ENCODE measurements around the gene PCSK5.
"Not testable (repeated sequence)": the region's sequence is repeated elsewhere in the genome, so short reads cannot be mapped to it uniquely, and the experiment has no call there.

Gene PCSK5

GRCh38 chr9:75890472-75891276 lies at the start of gene PCSK5:
Gene PCSK5, plus strand, starts transcription at chr9:75890673. Its CDS starts 509 bp downstream, at chr9:75891182.
- Mint-ChIP-seq H3K4me1 (ENCODE audit: low read depth) (peaks cover 41% of the 10 kb centered on the region), H3K36me3 (ENCODE audit: low read depth) (no peaks in the 10 kb centered on the region), H3K4me3 (peak within 1 kb of the TSS; percentile 91), H3K9me3 (no peaks in the 10 kb centered on the region), H3K27ac (peak within 1 kb of the TSS; percentile 57), H3K27me3 (peaks cover 9% of the 10 kb centered on the region)

DNA sequence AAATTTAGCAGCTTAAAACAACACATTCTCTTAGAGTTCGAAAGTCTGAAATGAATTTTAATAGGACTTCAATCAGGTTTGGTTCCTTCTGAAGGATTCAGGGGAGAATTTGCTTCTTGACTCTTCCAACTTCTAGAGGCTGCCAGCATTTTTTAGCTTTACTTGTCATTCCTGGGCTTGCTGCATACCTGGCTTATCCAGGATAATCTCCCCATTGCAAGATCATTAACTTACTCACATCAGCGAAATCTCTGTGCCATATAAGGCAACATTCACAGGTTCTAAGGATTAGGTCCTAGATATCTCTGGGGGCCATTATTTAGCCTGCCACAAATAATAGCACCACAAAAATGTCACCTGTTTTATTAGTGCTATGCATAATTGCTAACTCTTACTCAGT lies 46.2 kb upstream of the PCSK5 start:
- no peaks in the 10 kb centered on the region for H3K27me3 Mint-ChIP-seq
- H3K27ac Mint-ChIP-seq = no peak overlapping the region
- no peaks in the 10 kb centered on the region for H3K4me1 Mint-ChIP-seq (ENCODE audit: low read depth)
- no peak overlapping the region for H3K4me3 Mint-ChIP-seq
- no peaks in the 10 kb centered on the region for H3K9me3 Mint-ChIP-seq
- H3K36me3 Mint-ChIP-seq (ENCODE audit: low read depth) = no peaks in the 10 kb centered on the region

DNA sequence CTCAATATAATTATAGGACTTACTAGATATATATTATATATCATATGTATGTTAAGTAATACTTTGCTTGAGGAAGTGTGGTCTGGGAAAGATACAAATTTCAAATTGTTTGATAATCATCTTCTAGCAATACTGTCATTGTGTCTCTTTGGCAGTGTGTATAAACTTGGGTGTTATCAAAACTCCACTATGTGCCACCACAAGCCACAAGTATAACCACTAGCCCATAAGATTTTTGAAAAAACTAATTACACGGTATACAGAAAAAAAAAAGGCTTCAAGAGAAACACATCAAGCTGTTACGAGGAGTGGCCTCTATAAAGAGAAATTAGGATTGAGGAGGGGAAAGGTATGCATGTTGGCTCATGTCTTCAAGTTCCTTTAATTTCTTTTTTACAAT lies 44.7 kb upstream of the PCSK5 start:
- Mint-ChIP-seq H3K4me1 (ENCODE audit: low read depth) (no peaks in the 10 kb centered on the region), H3K4me3 (no peak overlapping the region), H3K27me3 (no peaks in the 10 kb centered on the region), H3K27ac (no peak overlapping the region), H3K9me3 (no peaks in the 10 kb centered on the region), H3K36me3 (ENCODE audit: low read depth) (no peaks in the 10 kb centered on the region)

GRCh38 chr9:75847085-75847484 lies 43.4 kb upstream of the PCSK5 start:
- Mint-ChIP-seq H3K4me1 (ENCODE audit: low read depth) (no peaks in the 10 kb centered on the region), H3K4me3 (no peak overlapping the region), H3K27me3 (no peaks in the 10 kb centered on the region), H3K27ac (no peak overlapping the region), H3K36me3 (ENCODE audit: low read depth) (no peaks in the 10 kb centered on the region), H3K9me3 (no peaks in the 10 kb centered on the region)

DNA sequence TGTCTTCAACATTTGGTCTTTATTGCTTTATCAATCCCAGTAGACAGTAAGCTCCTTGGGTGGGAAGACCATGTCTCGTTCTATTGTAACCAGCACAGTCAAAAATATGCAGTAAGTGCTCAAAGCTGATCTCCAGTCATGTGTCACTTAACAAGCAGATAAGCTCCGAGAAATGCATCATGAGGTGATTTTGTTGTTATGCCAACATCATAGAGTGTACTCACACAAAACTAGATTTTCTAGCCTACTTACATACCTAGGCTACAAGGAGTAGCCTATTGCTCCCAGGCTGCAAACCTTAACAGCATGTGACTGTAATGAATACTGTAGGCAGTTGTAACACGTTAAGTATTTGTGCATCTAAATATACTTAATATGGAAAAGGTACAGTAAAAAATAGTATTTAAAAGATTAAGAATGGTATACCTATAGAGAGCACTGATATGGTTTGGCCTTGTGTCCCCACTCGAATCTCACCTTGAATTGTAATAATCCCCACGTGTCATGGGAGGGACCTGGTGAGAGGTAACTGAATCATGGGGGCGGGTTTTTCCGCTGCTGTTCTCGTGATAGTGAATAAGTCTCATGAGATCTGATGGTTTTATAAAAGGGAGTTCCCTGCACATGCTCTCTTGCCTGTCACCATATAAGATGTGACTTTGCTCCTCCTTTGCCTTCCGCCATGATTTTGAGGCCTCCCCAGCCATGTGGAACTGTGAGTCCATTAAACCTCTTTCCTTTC lies 39.8 kb upstream of the PCSK5 start:
- no peaks in the 10 kb centered on the region for H3K9me3 Mint-ChIP-seq
- no peaks in the 10 kb centered on the region for H3K4me1 Mint-ChIP-seq (ENCODE audit: low read depth)
- no peak overlapping the region for H3K4me3 Mint-ChIP-seq
- no peaks in the 10 kb centered on the region for H3K36me3 Mint-ChIP-seq (ENCODE audit: low read depth)
- H3K27me3 Mint-ChIP-seq = no peaks in the 10 kb centered on the region
- no peak overlapping the region for H3K27ac Mint-ChIP-seq

GRCh38 chr9:75851917-75852316 lies 38.6 kb upstream of the PCSK5 start:
- Mint-ChIP-seq H3K27ac (no peak overlapping the region), H3K36me3 (ENCODE audit: low read depth) (no peaks in the 10 kb centered on the region), H3K9me3 (no peaks in the 10 kb centered on the region), H3K27me3 (no peaks in the 10 kb centered on the region), H3K4me3 (no peak overlapping the region), H3K4me1 (ENCODE audit: low read depth) (no peaks in the 10 kb centered on the region)

DNA sequence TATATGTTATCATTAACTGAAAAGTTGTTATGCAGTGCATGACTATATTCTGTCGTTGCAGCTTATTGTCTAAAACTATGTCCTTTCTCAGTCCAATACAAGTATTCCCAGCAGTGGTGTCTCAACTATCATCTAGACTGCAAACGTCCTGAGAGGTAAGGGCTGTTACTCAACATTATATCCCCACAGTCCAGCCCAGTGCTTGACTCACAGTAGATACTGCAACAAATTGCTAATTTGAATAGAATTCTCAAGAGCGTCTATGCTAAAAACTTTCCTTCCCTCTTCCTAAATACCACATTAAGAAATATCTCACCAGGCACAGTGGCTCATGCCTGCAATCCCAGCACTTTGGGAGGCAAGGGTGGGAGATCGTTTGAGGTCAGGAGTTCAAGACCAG lies 37.7 kb upstream of the PCSK5 start:
- Mint-ChIP-seq H3K9me3 (no peaks in the 10 kb centered on the region), H3K36me3 (ENCODE audit: low read depth) (no peaks in the 10 kb centered on the region), H3K27me3 (no peaks in the 10 kb centered on the region), H3K4me1 (ENCODE audit: low read depth) (no peaks in the 10 kb centered on the region), H3K27ac (no peak overlapping the region), H3K4me3 (no peak overlapping the region)

- Mint-ChIP-seq H3K9me3 (no peaks in the 10 kb centered on the region), H3K27me3 (peaks cover 6% of the 10 kb centered on the region), H3K36me3 (ENCODE audit: low read depth) (no peaks in the 10 kb centered on the region), H3K4me3 (no peak overlapping the region), H3K27ac (no peak overlapping the region), H3K4me1 (ENCODE audit: low read depth) (no peaks in the 10 kb centered on the region)
These were observed 35.0 kb upstream of the PCSK5 start for GRCh38 chr9:75855509-75855908.

GRCh38 chr9:75858497-75859092 lies 31.9 kb upstream of the PCSK5 start:
- H3K9me3 Mint-ChIP-seq = no peaks in the 10 kb centered on the region
- H3K27me3 Mint-ChIP-seq = peaks cover 6% of the 10 kb centered on the region
- no peak overlapping the region for H3K4me3 Mint-ChIP-seq
- H3K4me1 Mint-ChIP-seq (ENCODE audit: low read depth) = no peaks in the 10 kb centered on the region
- H3K27ac Mint-ChIP-seq = no peak overlapping the region
- no peaks in the 10 kb centered on the region for H3K36me3 Mint-ChIP-seq (ENCODE audit: low read depth)

DNA sequence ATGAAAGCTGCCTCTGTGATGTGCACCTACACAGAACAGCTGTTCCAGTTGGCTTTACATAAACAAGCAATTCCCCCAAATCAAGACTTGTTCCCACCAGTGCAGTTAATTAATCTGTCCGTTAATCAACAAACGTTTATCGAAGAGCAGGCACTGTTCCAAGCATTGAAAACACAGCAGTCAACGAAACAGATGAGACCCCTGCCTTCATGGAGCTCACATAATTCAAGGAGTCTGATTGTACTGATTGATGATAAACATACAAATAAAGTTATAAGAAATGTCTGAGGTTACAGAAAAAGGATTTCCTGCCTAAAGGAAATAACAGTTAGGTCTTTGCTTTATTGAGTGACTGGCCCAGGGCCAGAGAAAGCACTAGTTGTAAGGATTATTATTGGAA lies 26.2 kb upstream of the PCSK5 start:
- Mint-ChIP-seq H3K36me3 (ENCODE audit: low read depth) (no peaks in the 10 kb centered on the region), H3K9me3 (no peaks in the 10 kb centered on the region), H3K27me3 (no peaks in the 10 kb centered on the region), H3K4me3 (no peak overlapping the region), H3K4me1 (ENCODE audit: low read depth) (peaks cover under 1% of the 10 kb centered on the region), H3K27ac (no peak overlapping the region)

GRCh38 chr9:75866273-75866871 lies 24.1 kb upstream of the PCSK5 start:
- Mint-ChIP-seq H3K9me3 (no peaks in the 10 kb centered on the region), H3K36me3 (ENCODE audit: low read depth) (no peaks in the 10 kb centered on the region), H3K4me1 (ENCODE audit: low read depth) (peaks cover 14% of the 10 kb centered on the region), H3K27me3 (no peaks in the 10 kb centered on the region), H3K27ac (no peak overlapping the region), H3K4me3 (no peak overlapping the region)

DNA sequence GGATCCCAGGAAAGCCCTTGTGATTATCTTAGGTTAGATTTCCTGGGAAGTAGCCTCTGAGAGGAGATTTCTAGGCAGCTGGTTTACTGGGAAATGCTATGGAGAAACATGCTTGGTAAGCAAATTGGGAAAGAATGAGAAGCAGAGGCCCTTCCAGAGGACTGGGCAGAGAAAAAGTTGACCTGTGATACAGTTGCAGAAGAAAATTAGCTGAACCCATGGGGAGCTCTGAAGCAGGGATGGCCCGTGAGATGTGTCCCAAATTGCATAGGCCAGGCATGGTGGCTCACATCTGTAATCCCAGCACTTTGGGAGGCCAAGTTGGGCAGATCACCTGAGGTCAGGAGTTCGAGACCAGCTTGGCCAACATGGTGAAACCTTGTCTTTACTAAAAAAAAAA lies 21.9 kb upstream of the PCSK5 start:
- H3K4me3 Mint-ChIP-seq; H3K36me3 Mint-ChIP-seq (ENCODE audit: low read depth); H3K9me3 Mint-ChIP-seq; H3K27ac Mint-ChIP-seq; H3K27me3 Mint-ChIP-seq: not testable (repeated sequence)
- peaks cover 14% of the 10 kb centered on the region for H3K4me1 Mint-ChIP-seq (ENCODE audit: low read depth)

DNA sequence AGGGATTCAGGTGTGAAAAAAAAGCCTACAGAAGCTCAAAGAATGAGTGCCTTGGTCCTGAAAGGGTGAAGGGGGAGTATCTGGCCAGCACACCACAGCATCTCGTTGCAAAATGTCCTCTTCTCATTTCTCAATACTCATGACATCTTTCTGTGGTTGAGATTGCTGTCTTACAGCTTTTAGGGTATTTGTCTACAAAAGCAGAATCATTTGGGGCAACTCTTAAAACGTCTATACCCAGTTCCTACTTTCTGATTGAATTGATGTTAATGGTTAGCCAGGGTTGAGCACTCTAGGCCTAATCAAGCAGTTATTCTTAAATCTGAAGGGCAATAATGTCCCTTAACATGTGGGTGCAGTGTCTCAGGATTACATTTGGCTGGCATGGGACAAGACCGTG lies 21.2 kb upstream of the PCSK5 start:
- H3K27me3 Mint-ChIP-seq = no peaks in the 10 kb centered on the region
- no peak overlapping the region for H3K4me3 Mint-ChIP-seq
- no peaks in the 10 kb centered on the region for H3K36me3 Mint-ChIP-seq (ENCODE audit: low read depth)
- H3K4me1 Mint-ChIP-seq (ENCODE audit: low read depth) = peaks cover 14% of the 10 kb centered on the region
- H3K9me3 Mint-ChIP-seq = no peaks in the 10 kb centered on the region
- no peak overlapping the region for H3K27ac Mint-ChIP-seq

DNA sequence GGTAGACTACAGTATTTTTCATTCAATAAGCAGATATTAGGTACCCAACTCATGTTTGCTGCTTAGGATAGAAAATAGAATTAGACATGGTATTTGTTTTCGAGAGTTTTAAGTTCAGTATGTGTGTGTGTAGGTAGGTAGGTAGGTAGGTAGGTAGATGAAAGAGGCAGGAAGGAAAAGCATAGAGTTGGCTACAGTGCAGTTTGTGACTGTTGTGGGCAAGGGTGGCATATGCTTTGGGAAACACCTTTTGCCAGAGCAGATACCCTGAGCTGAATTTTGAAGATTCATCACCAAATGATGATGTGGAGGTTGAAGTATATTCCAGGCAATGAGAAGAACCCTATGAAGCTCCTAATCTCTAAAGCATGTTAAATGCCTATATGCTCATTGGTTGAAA lies 20.0 kb upstream of the PCSK5 start:
- Mint-ChIP-seq H3K4me3 (no peak overlapping the region), H3K4me1 (ENCODE audit: low read depth) (peaks cover 14% of the 10 kb centered on the region), H3K9me3 (no peaks in the 10 kb centered on the region), H3K36me3 (ENCODE audit: low read depth) (no peaks in the 10 kb centered on the region), H3K27me3 (no peaks in the 10 kb centered on the region), H3K27ac (no peak overlapping the region)

GRCh38 chr9:75871624-75872023 lies 18.8 kb upstream of the PCSK5 start:
- Mint-ChIP-seq H3K9me3 (no peaks in the 10 kb centered on the region), H3K36me3 (ENCODE audit: low read depth) (no peaks in the 10 kb centered on the region), H3K4me3 (no peak overlapping the region), H3K4me1 (ENCODE audit: low read depth) (peaks cover 14% of the 10 kb centered on the region), H3K27me3 (no peaks in the 10 kb centered on the region), H3K27ac (no peak overlapping the region)

Data from stimulated activated naive CD8-positive, alpha-beta T cell treated with anti-CD3 and anti-CD28 coated beads, Interleukin-15, Interleukin-2, amounts not matched to agents 100 ng/mL and 50 ng/mL, for 24 hours (primary cell).